H1 (cell line): ENCODE results near the gene MUC5AC. TPM values are rescaled to one million over a fixed set of nuclear protein-coding genes. Genes with fewer than 3 reads are reported as not detected.

Experiments
- CTCF ChIA-PET: fragments of 300-600 bp; sonication (Branson Sonifier 250); formaldehyde crosslinking; loops from one replicate; lab custom pipeline; 2021; ENCODE audit not compliant: partially characterized antibody; lab: Charles Lee
- POLR2A ChIA-PET: fragments of 300-600 bp; sonication (Branson Sonifier 250); formaldehyde crosslinking; loops from one replicate; lab custom pipeline; 2021; ENCODE audit warnings: inconsistent platforms; ENCODE audit not compliant: partially characterized antibody; lab: Charles Lee
- DNase-seq, 2 experiments: peaks; one replicate each; pipeline versions ENCODE4 v3.0.0 to v3.0.0-alpha.2; 2010 to 2022; ENCODE audit warnings: low spot score in 2 of 2, low read depth in 1 of 2, mixed read lengths in 1 of 2
- FAIRE-seq: peaks from 2 replicates; lab custom pipeline; 2011; peaks lifted over from hg19 to GRCh38; lab: Jason Lieb, UNC
- H2AFZ ChIP-seq: 2 replicates; pipeline ENCODE4 v1.8.1; 2012; ENCODE audit warnings: low read length, inconsistent platforms
- H2AK5ac ChIP-seq: 2 replicates; pipeline ENCODE4 v1.6.1; 2013; ENCODE audit warnings: low read depth, low read length
- H2BK120ac ChIP-seq: replicated peaks from 2 replicates; pipeline ENCODE3; 2013; ENCODE audit warnings: low read depth, low read length, inconsistent platforms
- H2BK12ac ChIP-seq: 2 replicates; pipeline ENCODE4 v1.6.1; 2013; ENCODE audit warnings: low read depth, low read length
- H2BK15ac ChIP-seq: 2 replicates; pipeline ENCODE4 v1.6.1; 2013; ENCODE audit warnings: low read length
- H2BK20ac ChIP-seq: 2 replicates; pipeline ENCODE4 v1.6.1; 2013; ENCODE audit warnings: low read length
- H2BK5ac ChIP-seq: 2 replicates; pipeline ENCODE4 v1.6.1; 2013; ENCODE audit warnings: low read depth, low read length
- H3K14ac ChIP-seq: 2 replicates; pipeline ENCODE4 v1.6.1; 2013; ENCODE audit warnings: inconsistent platforms; ENCODE audit not compliant: insufficient read length
- H3K18ac ChIP-seq: 2 replicates; pipeline ENCODE4 v1.6.1; 2013; ENCODE audit warnings: low read length; ENCODE audit errors: extremely low read depth
- H3K23ac ChIP-seq: 2 replicates; pipeline ENCODE4 v1.6.1; 2013; ENCODE audit warnings: inconsistent platforms; ENCODE audit not compliant: insufficient read length
- H3K23me2 ChIP-seq: 2 replicates; pipeline ENCODE4 v1.6.1; 2013; ENCODE audit warnings: low read depth, low read length
- H3K27ac ChIP-seq: 2 replicates; pipeline ENCODE4 v1.6.1; 2011; ENCODE audit warnings: low read depth, low read length, inconsistent platforms
- H3K27me3 ChIP-seq, 4 experiments: replicated peaks in 1 of 4; 1 replicate in 1 of 4; 2 replicates in 3 of 4; pipeline versions ENCODE4 v1.6.1 to v1.8.1; 2011 to 2013; ENCODE audit warnings: low read length in 3 of 4, mild to moderate bottlenecking in 3 of 4, inconsistent platforms in 2 of 4, mixed read lengths in 2 of 4, moderate library complexity in 1 of 4; ENCODE audit not compliant: control insufficient read depth in 3 of 4, insufficient read depth in 3 of 4; ENCODE audit errors: extremely low read depth in 1 of 4
- H3K36me3 ChIP-seq, 4 experiments: 2 replicates each; pipeline versions ENCODE4 v1.6.1 to v1.8.1; 2011 to 2013; ENCODE audit warnings: mild to moderate bottlenecking in 4 of 4, low read length in 3 of 4, moderate library complexity in 2 of 4, control low read depth in 1 of 4, inconsistent platforms in 1 of 4; ENCODE audit not compliant: insufficient read depth in 4 of 4, control insufficient read depth in 2 of 4
- H3K4ac ChIP-seq: replicated peaks from 2 replicates; pipeline ENCODE3; 2013; ENCODE audit warnings: low read length, low read depth, mixed read lengths, inconsistent platforms; ENCODE audit not compliant: insufficient read length
- H3K4me1 ChIP-seq, 4 experiments: replicated peaks in 1 of 4; 1 replicate in 1 of 4; 2 replicates in 3 of 4; pipeline versions ENCODE4 v1.6.1 to v1.8.1; 2011 to 2013; ENCODE audit warnings: low read length in 3 of 4, inconsistent platforms in 2 of 4, mixed read lengths in 1 of 4; ENCODE audit not compliant: insufficient read depth in 4 of 4, control insufficient read depth in 3 of 4
- H3K4me2 ChIP-seq, 2 experiments: 2 replicates each; pipeline versions ENCODE4 v1.6.1 to v1.8.1; 2011 to 2013; ENCODE audit warnings: low read depth in 2 of 2, low read length in 2 of 2, control low read depth in 1 of 2, inconsistent platforms in 1 of 2, mild to moderate bottlenecking in 1 of 2; ENCODE audit not compliant: insufficient read depth in 1 of 2
- H3K4me3 ChIP-seq, 4 experiments: fragments of 200-600, 300-600 bp in 1 of 4; sonication (generic), shearing (Covaris generic), sonication (Bioruptor Twin) in 1 of 4; 2 replicates each; pipeline versions ENCODE4 v1.5.1 to v1.8.1; 2011 to 2016; ENCODE audit warnings: low read length in 4 of 4, low read depth in 3 of 4, control low read depth in 2 of 4, inconsistent platforms in 2 of 4, mild to moderate bottlenecking in 2 of 4, mixed read lengths in 1 of 4, moderate library complexity in 1 of 4; ENCODE audit not compliant: insufficient read depth in 2 of 4; ENCODE audit errors: extremely low read depth in 1 of 4
- H3K56ac ChIP-seq: replicated peaks from 2 replicates; pipeline ENCODE3; 2013; ENCODE audit warnings: low read depth, mild to moderate bottlenecking, mixed read lengths, low read length, inconsistent platforms; ENCODE audit not compliant: insufficient read length
- H3K79me1 ChIP-seq: 2 replicates; pipeline ENCODE4 v1.6.1; 2013; ENCODE audit warnings: low read depth, low read length, control low read depth
- H3K79me2 ChIP-seq, 2 experiments: 2 replicates each; pipeline versions ENCODE4 v1.6.1 to v1.8.1; 2012 to 2013; ENCODE audit warnings: low read length in 2 of 2, mild to moderate bottlenecking in 2 of 2, inconsistent platforms in 1 of 2; ENCODE audit not compliant: insufficient read depth in 2 of 2, control insufficient read depth in 1 of 2
- H3K9ac ChIP-seq, 4 experiments: replicated peaks in 1 of 4; 1 replicate in 1 of 4; 2 replicates in 3 of 4; pipeline versions ENCODE4 v1.6.1 to v1.8.1; 2011 to 2013; ENCODE audit warnings: low read depth in 3 of 4, low read length in 3 of 4, control low read depth in 2 of 4, mild to moderate bottlenecking in 2 of 4, moderate library complexity in 2 of 4, inconsistent platforms in 1 of 4; ENCODE audit errors: extremely low read depth in 1 of 4
- H3K9me3 ChIP-seq, 2 experiments: 2 replicates each; pipeline versions ENCODE4 v1.6.1 to v1.8.1; 2012 to 2013; ENCODE audit warnings: mild to moderate bottlenecking in 2 of 2, moderate library complexity in 2 of 2, control low read depth in 1 of 2, inconsistent platforms in 1 of 2, low read depth in 1 of 2, low read length in 1 of 2, mixed read lengths in 1 of 2; ENCODE audit not compliant: insufficient read depth in 2 of 2
- H4K20me1 ChIP-seq, 2 experiments: replicated peaks in 1 of 2; 2 replicates each; pipeline versions ENCODE3 to v1.8.1; 2011 to 2013; ENCODE audit warnings: inconsistent platforms in 2 of 2, low read length in 2 of 2, mild to moderate bottlenecking in 1 of 2; ENCODE audit not compliant: insufficient read depth in 2 of 2, control insufficient read depth in 1 of 2
- H4K5ac ChIP-seq: 2 replicates; pipeline ENCODE4 v1.6.1; 2013; ENCODE audit warnings: low read length, low read depth, mixed read lengths, inconsistent platforms; ENCODE audit not compliant: insufficient read length
- H4K8ac ChIP-seq: 2 replicates; pipeline ENCODE4 v1.8.0; 2013; ENCODE audit warnings: mild to moderate bottlenecking, moderate library complexity, low read length, inconsistent platforms; ENCODE audit not compliant: insufficient read depth; ENCODE audit errors: extremely low read depth
- H4K91ac ChIP-seq: replicated peaks from 2 replicates; pipeline ENCODE3; 2013; ENCODE audit warnings: low read length, mixed read lengths, inconsistent platforms; ENCODE audit not compliant: insufficient read length
- ATF3 ChIP-seq: IDR thresholded peaks from 2 replicates; pipeline ENCODE4 v1.6.1; 2011; ENCODE audit warnings: low read depth, mild to moderate bottlenecking, low read length; ENCODE audit not compliant: insufficient read depth
- CBX5 ChIP-seq: fragments of 300-800, 300-1000 bp; sonication (generic); IDR thresholded peaks from 2 replicates; pipeline ENCODE4 v1.7.1; 2016; ENCODE audit warnings: antibody characterized with exemption, low read length, low read depth
- CEBPB ChIP-seq: IDR thresholded peaks from 2 replicates; pipeline ENCODE4 v1.6.1; 2012; ENCODE audit warnings: low read depth, low read length
- CTBP2 ChIP-seq: IDR thresholded peaks from 2 replicates; pipeline ENCODE4 v1.7.0; 2011; ENCODE audit warnings: borderline replicate concordance, mild to moderate bottlenecking, moderate library complexity, mixed read lengths, low read length; ENCODE audit not compliant: insufficient read depth, insufficient read length
- MAFK ChIP-seq: IDR thresholded peaks from 2 replicates; pipeline ENCODE4 v1.6.1; 2012; ENCODE audit warnings: low read depth, mild to moderate bottlenecking, improper control_type of control experiment, low read length
- RBBP5 ChIP-seq: IDR thresholded peaks from 2 replicates; pipeline ENCODE4 v1.7.1; 2012; ENCODE audit warnings: low read depth, mild to moderate bottlenecking, inconsistent platforms, low read length, moderate library complexity, borderline replicate concordance
- RNF2 ChIP-seq: fragments of 200-900, 300-1000 bp; sonication (generic); IDR thresholded peaks from 2 replicates; pipeline ENCODE4 v1.7.1; 2016; ENCODE audit warnings: borderline replicate concordance, low read depth, mild to moderate bottlenecking, antibody characterized with exemption, low read length; ENCODE audit not compliant: poor library complexity, severe bottlenecking; ENCODE audit errors: missing control alignments
- RXRA ChIP-seq: IDR thresholded peaks from 2 replicates; pipeline ENCODE4 v1.6.1; 2011; ENCODE audit warnings: low read depth, mild to moderate bottlenecking, low read length, moderate library complexity; ENCODE audit not compliant: insufficient read depth
- SAP30 ChIP-seq: fragments of 300-600 bp; sonication (generic); IDR thresholded peaks from 2 replicates; pipeline ENCODE4 v1.7.1; 2012; ENCODE audit warnings: low read length, moderate library complexity, mild to moderate bottlenecking, inconsistent platforms; ENCODE audit not compliant: insufficient read depth, insufficient replicate concordance
- SIRT6 ChIP-seq: IDR thresholded peaks from one replicate; pipeline ENCODE4 v1.7.1; 2012; ENCODE audit warnings: low read length, inconsistent platforms
- WGBS, 2 experiments: shearing (Covaris generic) in 1 of 2; methylation state at CpG; one replicate each; pipeline versions ENCODE4 v1.1.6 to v1.1.7; 2013 to 2015; ENCODE audit warnings: low lambda C conversion rate in 2 of 2, mixed read lengths in 2 of 2, inconsistent platforms in 1 of 2, low coverage in 1 of 2, missing lambda C conversion rate in 1 of 2; ENCODE audit not compliant: insufficient replicate concordance in 2 of 2, insufficient coverage in 1 of 2, insufficient read length in 1 of 2; ENCODE audit errors: extremely low coverage in 1 of 2, missing lambda C conversion rate in 1 of 2; 5-methylcytosine and 5-hydroxymethylcytosine counted together
- polyA plus RNA-seq, 7 experiments: library from polyadenylated mRNA; depleted of rRNA in 3 of 7; stranded (reverse) in 5 of 7; unstranded in 2 of 7; fragments of >200 nt in 5 of 7; fragments of 200-250 nt in 2 of 7; gene quantifications; 1 replicate in 5 of 7; 2 replicates in 1 of 7; 4 replicates in 1 of 7; pipeline versions ENCODE4 v1.2.1 to v1.2.3, GENCODE V29; 2011 to 2013; ENCODE audit warnings: missing spikeins in 2 of 7, mixed read lengths in 2 of 7
- total RNA-seq: library from RNA; stranded (reverse); fragmentation: NEBNext Ultra II Directional; extraction: Animal tissue kit (Norgen Biotek cat#: 25700); gene quantifications from 2 replicates; pipeline ENCODE4 v1.2.1, GENCODE V29; 2021
- TF ChIP-seq, protein P1 (sequence below): IDR thresholded peaks from 2 replicates; pipeline ENCODE4 v1.6.1; 2011; ENCODE audit warnings: low read length, improper control_type of control experiment

Gene MUC5AC
- total and polyA plus RNA-seq, 2 of the 8 experiments (the other 6 are each of a cell fraction or from before 2014, with no cell fraction given) = not detected

GRCh38 chr11:1239596-1240205, 81.9 kb downstream of the MUC5AC start:
- FAIRE-seq = no peak
- H4K20me1 ChIP-seq = peaks cover 0 to 1% of the 10 kb centered on the region in 2 experiments
- TF ChIP-seq RBBP5 (no peak), RXRA (no peak), CEBPB (no peak), ATF3 (no peak), CBX5 (no peak), MAFK (no peak), CTBP2 (no peak), SAP30 (no peak), RNF2 (no peak), SIRT6 (no peak)
- TF ChIP-seq, protein P1, sequence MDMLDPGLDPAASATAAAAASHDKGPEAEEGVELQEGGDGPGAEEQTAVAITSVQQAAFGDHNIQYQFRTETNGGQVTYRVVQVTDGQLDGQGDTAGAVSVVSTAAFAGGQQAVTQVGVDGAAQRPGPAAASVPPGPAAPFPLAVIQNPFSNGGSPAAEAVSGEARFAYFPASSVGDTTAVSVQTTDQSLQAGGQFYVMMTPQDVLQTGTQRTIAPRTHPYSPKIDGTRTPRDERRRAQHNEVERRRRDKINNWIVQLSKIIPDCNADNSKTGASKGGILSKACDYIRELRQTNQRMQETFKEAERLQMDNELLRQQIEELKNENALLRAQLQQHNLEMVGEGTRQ = no peak

More at GRCh38 chr11:1239596-1240205, 81.9 kb downstream of the MUC5AC start:
- H2BK5ac ChIP-seq = no peak overlapping the region
- H4K91ac ChIP-seq = no peak overlapping the region
- H3K14ac ChIP-seq = no peak overlapping the region
- 94% methylated on average over 12 of the region's 23 CpGs; no CpG with 5 or more reads in 1 of the 2 experiments for WGBS, 2 experiments
- H2BK12ac ChIP-seq = no peak overlapping the region
- no peak overlapping the region for H4K5ac ChIP-seq
- no peaks in the 10 kb centered on the region for H3K27me3 ChIP-seq
- H3K4ac ChIP-seq = no peak overlapping the region
- H3K79me2 ChIP-seq = no peaks in the 10 kb centered on the region
- no peak overlapping the region for H3K18ac ChIP-seq
- no peak for DNase-seq
- no peak overlapping the region for H3K56ac ChIP-seq
- no peak overlapping the region for H4K8ac ChIP-seq
- ChIA-PET POLR2A (no interaction called here), CTCF (interaction anchor here (1.5 kb wide), 1 partner anchor 13 kb away, joined by 3 read pairs; no protein-coding TSS in a partner anchor)
- H2BK20ac ChIP-seq = no peak overlapping the region
- H3K4me1 ChIP-seq = no peaks in the 10 kb centered on the region
- H2AK5ac ChIP-seq = no peak overlapping the region
- H3K9ac ChIP-seq = no peak overlapping the region
- H2BK120ac ChIP-seq = no peak overlapping the region
- no peak overlapping the region for H2BK15ac ChIP-seq
- H2AFZ ChIP-seq = no peak overlapping the region
- H3K36me3 ChIP-seq = no peaks in the 10 kb centered on the region
- no peak overlapping the region for H3K4me2 ChIP-seq
- H3K23me2 ChIP-seq = no peaks in the 10 kb centered on the region
- H3K9me3 ChIP-seq = peaks cover 3 to 38% of the 10 kb centered on the region in 2 experiments; a peak in 2 of 4 replicates
- no peak overlapping the region for H3K27ac ChIP-seq
- H3K4me3 ChIP-seq = no peak overlapping the region
- no peaks in the 10 kb centered on the region for H3K79me1 ChIP-seq
- no peak overlapping the region for H3K23ac ChIP-seq
